ENCODE results near the gene EXTL1.
"Not testable (repeated sequence)": the region's sequence is repeated elsewhere in the genome, so short reads cannot be mapped to it uniquely, and the experiment has no call there.

The EXTL1 gene

GRCh38 chr1:26021647-26022403 is at the start of gene EXTL1:
Gene EXTL1, plus strand, starts transcription at chr1:26021775. Its CDS starts 872 bp downstream, at chr1:26022647.
- intact Hi-C loops (cut with DNase I) = no loop called here
- DNase-seq = peak in 41 of 42 donors; percentile 38 to 91 (median 72)

- no peak for DNase-seq
- intact Hi-C loops (cut with DNase I) = no loop called here
These were observed 49.8 kb upstream of the EXTL1 start for GRCh38 chr1:25971811-25972180.

GRCh38 chr1:25973610-25974321 is 47.8 kb upstream of the EXTL1 start:
- DNase-seq = no peak
- intact Hi-C loops (cut with DNase I) = no loop called here

GRCh38 chr1:25977801-25978200 is 43.8 kb upstream of the EXTL1 start:
- intact Hi-C loops (cut with DNase I) = no loop called here
- DNase-seq = no peak

GRCh38 chr1:25978403-25978802 is 43.2 kb upstream of the EXTL1 start:
- DNase-seq = no peak
- intact Hi-C loops (cut with DNase I) = no loop called here

- intact Hi-C loops (cut with DNase I) = no loop called here
- no peak for DNase-seq
These were observed 42.4 kb upstream of the EXTL1 start for GRCh38 chr1:25979210-25979609.

- no peak for DNase-seq
- intact Hi-C loops (cut with DNase I) = no loop called here
These were observed 36.4 kb upstream of the EXTL1 start for GRCh38 chr1:25985171-25985570.

- DNase-seq = no peak
- intact Hi-C loops (cut with DNase I) = no loop called here
These were observed 35.9 kb upstream of the EXTL1 start for GRCh38 chr1:25985670-25986069.

GRCh38 chr1:25986773-25987172 is 34.8 kb upstream of the EXTL1 start:
- intact Hi-C loops (cut with DNase I); DNase-seq: not testable (repeated sequence)

GRCh38 chr1:25987951-25988350 is 33.6 kb upstream of the EXTL1 start:
- DNase-seq = no peak
- intact Hi-C loops (cut with DNase I) = no loop called here

GRCh38 chr1:25989440-25990234 is 31.9 kb upstream of the EXTL1 start:
- intact Hi-C loops (cut with DNase I) = no loop called here
- DNase-seq = no peak

GRCh38 chr1:25990251-25990650 is 31.3 kb upstream of the EXTL1 start:
- intact Hi-C loops (cut with DNase I) = no loop called here
- DNase-seq = no peak

- DNase-seq = no peak
- intact Hi-C loops (cut with DNase I) = no loop called here
These were observed 30.7 kb upstream of the EXTL1 start for GRCh38 chr1:25990702-25991395.

- DNase-seq = no peak
- intact Hi-C loops (cut with DNase I) = no loop called here
These were observed 29.5 kb upstream of the EXTL1 start for GRCh38 chr1:25991937-25992688.

GRCh38 chr1:25992689-25993171 is 28.8 kb upstream of the EXTL1 start:
- DNase-seq = no peak
- intact Hi-C loops (cut with DNase I) = no loop called here

GRCh38 chr1:25993197-25993951 is 28.2 kb upstream of the EXTL1 start:
- no peak for DNase-seq

GRCh38 chr1:25994402-25995150 is 27.0 kb upstream of the EXTL1 start:
- intact Hi-C loops (cut with DNase I) = loop anchor here (5.0 kb wide), 1 partner anchor 172 kb away; no protein-coding TSS in a partner anchor
- DNase-seq = no peak

More at GRCh38 chr1:25993197-25993951, 28.2 kb upstream of the EXTL1 start:
- intact Hi-C loops (cut with DNase I) = no loop called here
